LHCN-M2 (cell line): ENCODE data around the gene SDS. TPM values are rescaled to one million over a fixed set of nuclear protein-coding genes. Genes with fewer than 3 reads are reported as not detected.

Source experiments
- DNase-seq: peaks from one replicate; pipeline ENCODE4 v3.0.0-alpha.2; 2012; ENCODE audit warnings: low read depth
- polyA plus RNA-seq: library from polyadenylated mRNA; unstranded; fragments of >200 nt; gene quantifications from one replicate; pipeline ENCODE4 v1.2.1, GENCODE V29; 2012; ENCODE audit warnings: missing spikeins
- total RNA-seq: library from RNA; depleted of rRNA; stranded (reverse); fragments of >200 nt; gene quantifications from 2 replicates; pipeline ENCODE4 v1.2.3, GENCODE V29; 2014; rRNA removed

Gene SDS, protein sequence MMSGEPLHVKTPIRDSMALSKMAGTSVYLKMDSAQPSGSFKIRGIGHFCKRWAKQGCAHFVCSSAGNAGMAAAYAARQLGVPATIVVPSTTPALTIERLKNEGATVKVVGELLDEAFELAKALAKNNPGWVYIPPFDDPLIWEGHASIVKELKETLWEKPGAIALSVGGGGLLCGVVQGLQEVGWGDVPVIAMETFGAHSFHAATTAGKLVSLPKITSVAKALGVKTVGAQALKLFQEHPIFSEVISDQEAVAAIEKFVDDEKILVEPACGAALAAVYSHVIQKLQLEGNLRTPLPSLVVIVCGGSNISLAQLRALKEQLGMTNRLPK
- total RNA-seq: not detected in 2 replicates
- not detected for polyA plus RNA-seq

DNA sequence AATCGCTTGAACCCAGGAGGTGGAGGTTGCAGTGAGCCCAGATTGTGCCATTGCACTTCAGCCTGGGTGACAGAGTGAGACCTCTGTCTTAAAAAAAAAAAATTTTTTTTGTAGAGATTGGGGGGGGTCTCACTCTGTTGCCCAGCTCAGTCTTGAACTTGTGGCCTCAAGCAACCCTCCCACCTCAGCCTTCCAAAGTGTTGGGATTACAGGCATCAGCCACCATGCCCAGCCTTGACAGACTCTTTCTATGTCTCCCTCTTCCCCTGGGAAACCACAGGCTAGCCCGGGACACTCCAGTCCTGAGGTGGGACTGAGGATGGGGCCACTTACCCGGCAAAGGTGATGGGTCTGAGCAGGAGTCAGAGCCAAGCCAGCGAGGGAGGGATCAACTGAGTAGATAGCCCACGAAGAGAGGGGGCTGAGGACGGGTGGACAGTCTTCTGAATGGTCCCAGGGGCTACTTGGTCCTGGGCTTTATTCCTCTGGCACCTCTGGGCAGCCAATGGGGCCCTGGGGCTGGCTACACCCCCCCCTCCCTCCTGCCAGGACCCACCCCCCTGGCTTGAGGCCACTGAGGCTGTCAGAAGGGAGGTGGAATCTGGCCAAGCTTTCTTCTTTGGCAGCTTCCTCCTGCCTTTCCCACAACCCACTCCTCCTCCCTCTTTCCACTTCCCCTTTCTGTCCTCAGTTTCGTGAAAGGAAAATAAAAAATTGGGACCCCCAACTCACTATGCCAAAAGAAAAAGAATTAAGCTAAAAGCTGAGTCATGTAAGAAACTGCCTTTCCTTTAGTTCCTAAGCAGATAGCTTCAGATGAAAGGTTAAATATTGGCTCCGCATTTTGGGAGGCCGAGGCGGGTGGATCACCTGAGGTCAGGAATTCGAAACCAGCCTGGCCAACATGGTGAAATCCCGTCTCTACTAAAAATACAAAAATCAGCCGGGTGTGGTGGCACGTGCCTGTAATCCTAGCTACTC is at the start of gene SDS:
TSS of gene SDS (minus strand) at position 453 of the 981 bp plus-strand sequence. CDS start 4,179 bp downstream, outside the sequence.
- no peak for DNase-seq

DNA sequence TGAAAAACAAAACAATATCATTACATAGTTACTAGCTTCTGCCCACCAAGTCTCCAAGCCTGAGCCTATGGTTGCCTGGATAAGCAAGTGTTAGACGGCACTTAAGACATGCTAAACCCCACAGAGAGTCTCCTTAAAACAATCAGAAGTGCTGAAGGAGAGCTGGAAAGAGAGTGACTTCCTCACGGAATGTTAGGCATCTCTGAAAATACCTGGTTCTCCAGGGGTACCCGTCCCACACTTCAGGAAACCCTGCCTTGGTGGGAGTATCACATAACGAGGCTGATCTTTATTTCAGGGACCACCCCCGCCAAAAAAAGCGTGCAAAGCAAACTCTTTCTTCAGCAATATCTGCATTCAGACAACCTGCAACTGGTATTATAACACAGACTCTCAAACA is 49.6 kb upstream of the SDS start:
- no peak for DNase-seq

DNA sequence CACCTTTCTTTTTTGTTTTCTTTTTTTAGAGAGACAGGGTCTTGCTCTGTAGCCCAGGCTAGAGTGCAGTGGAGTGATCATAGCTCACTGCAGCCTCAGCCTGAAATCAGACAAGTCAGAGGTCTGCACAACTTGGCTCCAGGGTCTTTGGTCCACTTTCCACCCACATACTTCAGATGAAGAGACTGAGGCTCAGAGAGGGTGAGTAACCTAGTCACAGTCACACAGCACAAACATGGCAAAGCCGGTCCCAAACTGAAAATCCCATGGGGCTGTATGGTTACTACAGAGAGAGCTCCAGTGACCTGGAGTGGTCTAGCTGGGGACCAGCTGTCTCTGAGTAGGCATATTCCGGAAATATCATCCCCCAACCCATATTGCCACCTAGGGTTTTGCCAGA is 48.8 kb upstream of the SDS start:
- DNase-seq: no peak

GRCh38 chr12:113449839-113450238 is 46.2 kb upstream of the SDS start:
- no peak for DNase-seq

DNA sequence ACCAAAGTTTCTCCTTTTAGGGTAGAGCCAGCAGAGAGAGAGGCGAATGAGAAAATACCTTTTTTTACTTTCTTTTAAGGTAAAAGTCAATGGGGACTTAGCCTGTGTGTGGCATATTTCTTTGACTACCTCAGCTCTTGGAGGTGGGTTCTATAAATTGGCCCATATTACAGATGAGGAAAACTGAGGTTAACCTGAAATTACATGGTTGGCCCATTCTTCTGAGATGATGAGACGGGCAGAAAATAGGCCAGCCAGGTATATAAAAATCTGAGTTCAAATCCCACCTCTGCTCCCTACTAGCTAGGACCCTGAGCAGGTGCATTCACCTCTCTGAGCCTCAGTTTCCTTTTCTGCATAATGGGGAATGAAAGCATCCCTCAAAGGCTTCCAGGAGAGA is 45.6 kb upstream of the SDS start:
- DNase-seq: no peak

DNA sequence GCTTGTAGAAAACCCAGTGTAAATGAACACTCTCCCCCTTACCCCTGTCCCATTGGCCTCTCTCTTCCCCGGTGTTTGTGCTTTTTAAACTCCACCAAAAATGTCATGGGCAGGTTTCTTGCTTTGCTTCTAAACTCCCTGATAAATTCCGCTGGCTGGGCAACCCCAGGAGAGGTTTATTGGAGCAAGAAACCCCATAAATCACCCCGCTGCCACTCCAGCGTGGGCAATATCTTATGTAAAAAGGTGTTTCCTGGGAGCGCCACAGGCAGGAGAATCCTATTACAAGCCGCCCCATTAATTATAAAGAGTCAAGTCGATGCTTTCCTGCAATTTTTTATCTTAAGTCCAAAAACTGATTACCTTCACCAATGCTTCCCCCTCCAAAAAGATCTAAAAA is 45.2 kb upstream of the SDS start:
- DNase-seq: no peak

DNA sequence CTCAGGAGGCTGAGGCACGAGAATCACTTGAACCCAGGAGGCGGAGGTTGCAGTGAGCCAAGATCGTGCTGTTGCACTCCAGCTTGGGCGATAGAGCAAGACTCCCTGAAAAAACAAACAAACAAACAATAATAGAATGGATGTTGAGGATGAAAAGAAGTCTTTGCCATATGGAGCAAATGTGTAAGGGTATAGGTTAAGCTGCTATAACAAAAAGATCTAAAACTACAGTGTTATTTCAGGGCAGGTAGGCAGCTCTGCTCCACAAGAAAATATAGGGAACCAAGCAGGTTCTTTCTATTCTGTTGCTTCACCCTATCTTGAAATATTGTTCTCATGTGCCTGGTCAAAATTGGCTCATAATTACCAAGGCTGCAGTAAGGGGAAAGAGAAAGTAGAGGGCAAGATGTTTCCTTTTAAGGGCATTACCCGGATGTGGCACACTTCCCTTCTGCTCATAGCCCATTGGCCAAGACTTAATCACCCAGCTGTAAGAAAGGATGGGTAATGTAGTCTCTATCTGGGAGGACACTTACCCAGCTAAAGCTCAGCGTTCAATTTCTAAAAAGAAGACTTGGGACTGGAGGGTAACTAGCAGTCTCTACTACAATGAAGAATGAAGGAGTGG is 42.0 kb upstream of the SDS start:
- no peak for DNase-seq

- no peak for DNase-seq
These were observed 39.4 kb upstream of the SDS start for GRCh38 chr12:113443030-113443539.

DNA sequence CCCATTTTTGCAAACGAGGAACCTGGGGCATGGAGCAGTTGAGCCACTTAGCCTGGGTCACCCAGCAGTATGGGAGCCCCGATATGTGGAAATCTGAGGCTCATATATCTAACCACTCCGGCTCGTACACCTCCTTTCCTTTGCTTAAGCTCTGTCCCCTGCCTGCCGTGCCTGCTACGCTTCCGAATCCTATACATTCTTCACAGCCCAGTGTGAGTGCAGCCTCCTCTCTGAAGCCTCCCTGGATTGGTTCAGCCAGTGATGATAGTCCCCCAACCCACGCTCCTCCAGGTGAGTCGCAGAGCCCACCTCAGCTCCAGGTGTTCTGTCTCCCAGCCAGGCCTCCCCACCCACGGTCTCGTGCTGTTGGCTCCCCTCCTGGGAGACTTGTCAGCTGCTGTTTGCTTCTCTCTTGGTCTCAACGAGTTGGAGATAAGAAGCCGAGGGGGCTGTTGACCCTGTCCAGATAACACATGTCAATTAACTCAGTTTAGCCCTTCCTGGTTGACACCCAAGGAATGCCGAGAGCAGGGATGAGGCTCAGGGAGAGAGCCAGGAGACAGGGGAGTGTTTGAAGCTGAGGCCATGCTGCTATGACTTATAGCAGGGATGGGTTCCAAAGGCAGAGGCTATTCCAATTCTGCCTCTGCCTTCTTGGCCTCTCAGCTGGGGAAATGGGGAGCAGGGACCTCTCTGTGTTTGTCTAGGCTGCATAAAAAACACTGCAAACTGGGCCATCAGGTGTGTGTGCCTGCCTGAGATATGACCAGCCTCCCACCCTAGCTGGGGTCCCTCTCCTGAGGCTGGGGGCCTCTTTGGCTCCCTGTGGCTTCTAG is 37.5 kb upstream of the SDS start:
- no peak for DNase-seq

DNA sequence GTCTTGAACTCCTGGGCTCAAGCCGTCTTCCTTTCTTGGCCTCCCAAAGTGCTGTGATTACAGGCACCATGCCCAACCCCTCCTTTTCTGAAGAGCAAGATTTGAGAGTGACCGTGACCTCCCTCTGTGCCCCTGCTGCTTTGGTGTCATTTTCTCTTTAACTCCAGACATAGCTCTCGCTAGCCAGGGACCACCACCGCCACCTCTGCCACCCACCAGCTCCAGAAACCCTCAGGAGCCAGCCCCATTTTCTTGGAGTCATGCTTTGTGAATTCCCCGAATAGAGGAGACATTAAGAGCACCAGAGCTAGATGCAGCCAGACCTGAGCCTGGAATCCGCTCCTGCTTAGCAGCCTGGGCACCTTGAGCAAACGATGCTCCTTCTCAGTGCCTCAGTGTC is 36.6 kb upstream of the SDS start:
- no peak for DNase-seq

- DNase-seq: no peak
These were observed 35.9 kb upstream of the SDS start for GRCh38 chr12:113439606-113440030.

GRCh38 chr12:113439301-113439597 is 35.6 kb upstream of the SDS start:
- DNase-seq: no peak

DNA sequence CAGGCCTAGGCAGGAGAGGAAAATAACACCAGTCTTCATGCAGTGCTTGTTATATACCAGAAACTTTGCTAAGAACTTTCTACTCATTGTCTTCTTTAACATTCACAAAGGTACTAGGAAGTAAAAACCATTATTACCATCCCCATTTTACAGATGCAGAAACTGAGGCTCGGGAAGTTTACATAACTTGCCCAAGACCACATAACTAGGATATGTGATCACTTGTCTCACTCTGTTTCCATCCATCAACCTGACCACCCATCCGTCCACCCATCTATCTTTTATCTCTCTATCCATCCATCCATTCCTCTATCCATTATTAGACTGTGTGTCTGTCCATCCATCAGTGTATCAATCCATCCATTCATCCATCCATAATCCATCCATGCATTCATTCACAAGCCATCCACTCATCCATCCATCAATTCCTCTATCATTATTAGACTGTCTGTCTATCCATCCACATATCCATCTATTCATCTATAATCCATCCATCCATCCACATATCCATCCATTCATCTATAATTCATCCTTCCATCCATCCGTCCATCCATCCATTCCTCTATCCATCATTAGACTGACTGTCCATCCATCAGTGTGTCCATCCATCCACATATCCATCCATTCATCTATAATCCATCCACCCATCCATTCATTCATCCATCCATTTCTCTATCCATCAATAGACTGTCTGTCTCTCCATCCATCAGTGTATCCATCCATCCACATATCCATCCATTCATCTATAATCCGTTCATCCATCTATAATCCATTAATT is 35.0 kb upstream of the SDS start:
- DNase-seq: no peak

DNA sequence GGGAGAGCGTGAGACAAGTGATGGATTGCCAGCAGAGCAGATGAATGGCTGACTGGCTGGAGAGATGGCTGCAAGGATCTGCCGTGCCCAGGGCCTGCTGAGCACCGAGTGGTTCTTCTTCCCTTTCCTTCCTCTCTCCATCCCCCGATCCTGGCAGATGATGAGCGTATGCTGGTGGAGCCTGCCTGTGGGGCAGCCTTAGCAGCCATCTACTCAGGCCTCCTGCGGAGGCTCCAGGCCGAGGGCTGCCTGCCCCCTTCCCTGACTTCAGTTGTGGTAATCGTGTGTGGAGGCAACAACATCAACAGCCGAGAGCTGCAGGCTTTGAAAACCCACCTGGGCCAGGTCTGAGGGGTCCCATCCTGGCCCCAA is 34.0 kb upstream of the SDS start:
- no peak for DNase-seq

DNA sequence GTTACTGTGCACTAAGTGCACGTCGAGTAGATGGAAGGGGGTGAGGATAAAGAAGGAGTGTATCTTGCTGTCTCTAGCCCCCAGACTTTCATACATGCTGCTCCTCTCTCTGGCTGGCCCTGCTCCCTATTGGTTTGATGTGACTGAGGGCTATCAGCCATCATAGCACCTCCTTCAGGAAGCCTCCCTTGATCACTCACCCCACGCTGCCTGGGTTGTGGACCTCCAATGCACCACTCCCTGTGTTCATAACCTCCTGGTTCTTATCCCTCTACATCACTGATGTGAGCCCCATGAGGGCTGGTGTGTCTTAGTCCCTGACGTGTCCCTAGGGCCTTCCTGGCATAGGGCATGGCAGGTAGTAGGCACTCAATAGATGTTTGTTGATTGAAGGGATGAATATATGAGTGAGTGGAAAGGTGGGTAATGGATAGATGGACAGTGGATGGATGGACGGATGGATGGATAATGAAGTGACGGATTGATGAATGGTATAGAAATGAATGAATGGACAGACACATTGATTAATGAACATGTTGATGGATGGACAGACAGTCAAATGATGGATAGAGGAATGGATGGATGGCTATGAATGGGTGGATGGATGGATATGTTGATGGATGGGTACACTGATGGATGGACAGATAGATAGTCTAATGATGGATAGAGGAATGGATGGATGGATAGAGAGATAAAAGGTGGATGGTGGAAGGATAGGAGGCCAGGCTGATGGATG is 33.5 kb upstream of the SDS start:
- DNase-seq: no peak

DNA sequence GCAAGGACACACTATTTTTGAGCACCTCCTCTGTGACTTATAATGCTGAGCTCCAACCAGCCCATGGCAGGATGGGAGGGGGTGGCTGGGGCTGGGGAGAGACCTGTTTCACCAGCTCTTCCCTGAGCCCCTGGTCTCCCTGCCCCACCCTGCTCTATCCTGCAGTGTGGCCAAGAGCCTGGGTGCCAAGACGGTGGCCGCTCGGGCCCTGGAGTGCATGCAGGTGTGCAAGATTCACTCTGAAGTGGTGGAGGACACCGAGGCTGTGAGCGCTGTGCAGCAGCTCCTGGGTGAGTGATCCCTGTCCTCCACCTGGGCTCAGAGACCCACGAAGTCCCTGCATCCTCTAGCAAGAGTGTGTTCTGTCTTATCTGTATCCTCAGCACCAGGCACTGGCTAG is 32.9 kb upstream of the SDS start:
- no peak for DNase-seq

DNA sequence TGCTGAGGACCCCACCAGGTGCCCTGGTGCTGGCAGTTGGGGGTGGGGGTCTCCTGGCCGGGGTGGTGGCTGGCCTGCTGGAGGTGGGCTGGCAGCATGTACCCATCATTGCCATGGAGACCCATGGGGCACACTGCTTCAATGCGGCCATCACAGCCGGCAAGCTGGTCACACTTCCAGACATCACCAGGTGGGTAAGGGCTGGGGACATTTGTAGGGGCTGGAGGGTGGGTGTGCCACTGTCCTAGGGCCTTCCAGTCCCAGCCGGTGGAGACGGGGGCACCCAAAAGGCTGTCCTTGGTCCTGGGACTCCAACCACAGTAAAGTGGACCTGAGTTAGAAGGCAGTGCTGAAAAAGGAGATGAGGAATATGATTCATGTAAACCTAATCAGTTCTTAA is 31.7 kb upstream of the SDS start:
- DNase-seq: no peak

GRCh38 chr12:113432986-113433385 is 29.3 kb upstream of the SDS start:
- no peak for DNase-seq

- no peak for DNase-seq
These were observed 24.8 kb upstream of the SDS start for GRCh38 chr12:113428482-113428881.

- no peak for DNase-seq
These were observed 24.2 kb upstream of the SDS start for GRCh38 chr12:113427882-113428281.
